AG04449 (cell line): Measurements from ENCODE around the gene RGS12.
A peak's percentile ranks its signal among the peaks of the same experiment; 100 is the strongest.

Source experiments
- CTCF ChIA-PET: fragments of 350-600 bp; formaldehyde crosslinking; extraction: SDS; loops from one replicate; lab custom pipeline; 2021; ENCODE audit warnings: antibody characterized with exemption; lab: Yijun Ruan, JAX
- POLR2A ChIA-PET: fragments of 400-600, 350-600 bp; formaldehyde crosslinking; extraction: SDS; loops from one replicate; lab custom pipeline; 2020; ENCODE audit warnings: antibody characterized with exemption, inconsistent platforms; lab: Yijun Ruan, JAX
- DNase-seq: peaks from one replicate; pipeline ENCODE4 v3.0.0-alpha.2; 2010; ENCODE audit warnings: low read depth, low spot score
- H3K4me3 ChIP-seq: 2 replicates; pipeline ENCODE4 v1.5.1; 2011; ENCODE audit warnings: low read depth, mild to moderate bottlenecking, control low read depth, low read length
- TF ChIP-seq, protein P1 (sequence below): IDR thresholded peaks from one replicate; pipeline ENCODE4 v1.5.1; 2011; ENCODE audit warnings: mild to moderate bottlenecking, moderate library complexity, low read length, control low read depth, inconsistent platforms; ENCODE audit not compliant: insufficient read depth; ENCODE audit errors: missing control alignments

The RGS12 gene

DNA sequence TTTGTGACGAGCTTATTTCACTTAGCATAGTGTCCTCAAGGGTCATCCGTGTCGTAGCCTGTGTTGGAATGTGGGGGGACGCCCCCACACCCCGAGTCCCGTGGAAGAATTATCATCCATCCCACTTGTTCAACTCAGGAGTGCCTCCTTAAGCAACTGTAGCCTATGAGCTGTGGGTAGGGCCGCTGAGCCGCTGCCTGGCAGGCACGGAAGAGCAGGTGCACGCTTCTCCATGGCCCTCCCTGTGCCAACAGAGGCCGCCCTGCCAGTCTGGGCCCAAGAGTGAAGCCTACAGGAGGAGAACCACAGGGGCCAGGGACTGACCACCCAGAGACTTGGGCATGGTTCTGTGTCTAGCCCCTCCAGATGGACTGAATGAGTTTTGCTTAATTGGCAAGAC lies 2.3 kb upstream of the RGS12 start:
- ChIA-PET CTCF (interaction anchor here (1.2 kb wide), 1 partner anchor 191 kb away, joined by 3 read pairs; no protein-coding TSS in a partner anchor), POLR2A (no interaction called here)
- DNase-seq = no peak
- H3K4me3 ChIP-seq = no peak overlapping the region
- TF ChIP-seq, protein P1, sequence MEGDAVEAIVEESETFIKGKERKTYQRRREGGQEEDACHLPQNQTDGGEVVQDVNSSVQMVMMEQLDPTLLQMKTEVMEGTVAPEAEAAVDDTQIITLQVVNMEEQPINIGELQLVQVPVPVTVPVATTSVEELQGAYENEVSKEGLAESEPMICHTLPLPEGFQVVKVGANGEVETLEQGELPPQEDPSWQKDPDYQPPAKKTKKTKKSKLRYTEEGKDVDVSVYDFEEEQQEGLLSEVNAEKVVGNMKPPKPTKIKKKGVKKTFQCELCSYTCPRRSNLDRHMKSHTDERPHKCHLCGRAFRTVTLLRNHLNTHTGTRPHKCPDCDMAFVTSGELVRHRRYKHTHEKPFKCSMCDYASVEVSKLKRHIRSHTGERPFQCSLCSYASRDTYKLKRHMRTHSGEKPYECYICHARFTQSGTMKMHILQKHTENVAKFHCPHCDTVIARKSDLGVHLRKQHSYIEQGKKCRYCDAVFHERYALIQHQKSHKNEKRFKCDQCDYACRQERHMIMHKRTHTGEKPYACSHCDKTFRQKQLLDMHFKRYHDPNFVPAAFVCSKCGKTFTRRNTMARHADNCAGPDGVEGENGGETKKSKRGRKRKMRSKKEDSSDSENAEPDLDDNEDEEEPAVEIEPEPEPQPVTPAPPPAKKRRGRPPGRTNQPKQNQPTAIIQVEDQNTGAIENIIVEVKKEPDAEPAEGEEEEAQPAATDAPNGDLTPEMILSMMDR = no peak

DNA sequence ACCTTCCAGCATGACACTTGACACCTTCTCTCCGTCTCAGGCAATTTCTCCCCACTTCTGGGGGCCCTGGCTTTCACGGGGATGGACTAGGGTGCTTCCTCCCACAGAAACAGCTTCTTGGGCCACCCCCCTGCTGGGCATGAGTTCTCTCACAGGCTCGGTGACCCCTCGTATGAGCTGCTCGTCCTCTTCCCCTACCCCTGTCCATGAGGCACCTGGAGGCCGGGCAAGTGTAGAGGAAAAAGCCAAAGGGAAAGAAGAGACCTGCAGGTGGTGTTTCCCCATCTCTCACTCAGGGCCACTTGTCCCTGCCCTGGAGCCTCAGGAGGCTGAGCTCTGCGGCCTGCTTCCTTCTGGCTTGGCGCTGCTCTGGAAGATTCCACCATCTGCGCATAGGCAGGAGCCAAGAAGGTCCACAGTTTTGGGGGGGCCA lies 1.9 kb upstream of the RGS12 start:
- CTCF ChIA-PET = no interaction called here
- TF ChIP-seq, protein P1 = no peak
- DNase-seq = no peak
- no peak overlapping the region for H3K4me3 ChIP-seq
- POLR2A ChIA-PET = no interaction called here

DNA sequence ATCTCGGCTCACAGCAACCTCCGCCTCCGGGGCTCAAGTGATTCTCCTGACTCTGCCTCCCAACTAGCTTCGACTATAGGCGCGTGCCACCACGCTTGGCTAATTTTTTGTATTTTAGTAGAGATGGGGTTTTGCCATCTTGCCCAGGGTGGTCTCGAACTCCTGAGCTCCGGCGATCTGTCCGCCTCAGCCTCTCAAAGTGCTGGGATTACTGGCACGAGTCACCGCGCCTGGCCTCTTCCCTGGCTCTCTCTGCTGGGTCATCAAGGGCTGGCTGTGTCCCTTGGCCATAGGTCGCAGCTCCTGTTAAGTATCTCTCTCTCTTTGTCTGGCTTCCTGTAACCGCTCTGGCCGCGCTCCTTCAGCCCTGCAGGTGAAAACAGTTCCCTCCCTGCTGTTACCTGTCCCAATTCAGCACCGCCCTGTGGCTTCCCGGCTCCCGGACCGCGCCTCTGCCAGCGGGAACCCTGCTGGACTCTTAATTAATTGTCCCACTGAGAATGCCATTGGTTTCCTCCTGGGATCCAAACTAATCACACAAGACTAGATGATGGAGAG lies 1.3 kb upstream of the RGS12 start:
- ChIA-PET POLR2A (no interaction called here), CTCF (interaction anchor here (1.0 kb wide), 1 partner anchor 189 kb away, joined by 3 read pairs; no protein-coding TSS in a partner anchor)
- H3K4me3 ChIP-seq = peak overlapping the region; percentile 89
- no peak for DNase-seq
- TF ChIP-seq, protein P1 = no peak

DNA sequence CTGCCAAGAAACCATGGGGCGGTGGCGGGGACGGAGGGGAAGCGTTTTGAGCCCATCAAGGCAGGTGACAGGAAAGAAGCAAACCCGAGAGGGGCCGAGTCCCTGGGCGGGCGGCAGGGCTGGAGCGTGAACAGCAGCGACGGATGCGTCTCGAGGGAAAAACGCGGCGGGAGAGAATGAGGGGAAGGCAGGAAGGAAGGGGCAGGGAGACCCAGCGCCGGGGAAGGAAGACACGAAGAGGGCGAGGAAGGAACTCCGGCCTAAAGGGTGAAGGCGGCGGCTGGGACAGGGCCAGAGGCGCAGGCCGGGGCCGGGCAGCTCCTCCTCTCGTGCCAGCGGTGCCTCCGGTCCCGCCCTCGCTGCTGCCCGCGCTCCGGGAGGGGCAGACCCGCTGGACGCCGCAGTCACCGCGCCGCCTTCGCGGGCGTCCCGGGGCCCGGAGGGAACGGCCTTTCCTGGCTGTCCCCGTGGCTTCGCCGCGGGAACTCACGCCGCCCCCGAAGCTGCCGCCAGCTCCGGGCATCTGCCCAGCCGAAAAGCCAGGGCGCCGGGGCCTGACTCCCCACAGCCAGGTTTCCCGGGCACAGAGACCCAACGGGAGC lies 751 bp upstream of the RGS12 start:
- TF ChIP-seq, protein P1 = no peak
- ChIA-PET CTCF (interaction anchor here (1.0 kb wide), 1 partner anchor 189 kb away, joined by 3 read pairs; no protein-coding TSS in a partner anchor), POLR2A (interaction anchor here (0.6 to 1.0 kb wide), 2 partner anchors 20 to 183 kb away, joined by 3 to 5 read pairs; no protein-coding TSS in a partner anchor)
- DNase-seq = no peak
- peak overlapping the region; percentile 89 for H3K4me3 ChIP-seq

DNA sequence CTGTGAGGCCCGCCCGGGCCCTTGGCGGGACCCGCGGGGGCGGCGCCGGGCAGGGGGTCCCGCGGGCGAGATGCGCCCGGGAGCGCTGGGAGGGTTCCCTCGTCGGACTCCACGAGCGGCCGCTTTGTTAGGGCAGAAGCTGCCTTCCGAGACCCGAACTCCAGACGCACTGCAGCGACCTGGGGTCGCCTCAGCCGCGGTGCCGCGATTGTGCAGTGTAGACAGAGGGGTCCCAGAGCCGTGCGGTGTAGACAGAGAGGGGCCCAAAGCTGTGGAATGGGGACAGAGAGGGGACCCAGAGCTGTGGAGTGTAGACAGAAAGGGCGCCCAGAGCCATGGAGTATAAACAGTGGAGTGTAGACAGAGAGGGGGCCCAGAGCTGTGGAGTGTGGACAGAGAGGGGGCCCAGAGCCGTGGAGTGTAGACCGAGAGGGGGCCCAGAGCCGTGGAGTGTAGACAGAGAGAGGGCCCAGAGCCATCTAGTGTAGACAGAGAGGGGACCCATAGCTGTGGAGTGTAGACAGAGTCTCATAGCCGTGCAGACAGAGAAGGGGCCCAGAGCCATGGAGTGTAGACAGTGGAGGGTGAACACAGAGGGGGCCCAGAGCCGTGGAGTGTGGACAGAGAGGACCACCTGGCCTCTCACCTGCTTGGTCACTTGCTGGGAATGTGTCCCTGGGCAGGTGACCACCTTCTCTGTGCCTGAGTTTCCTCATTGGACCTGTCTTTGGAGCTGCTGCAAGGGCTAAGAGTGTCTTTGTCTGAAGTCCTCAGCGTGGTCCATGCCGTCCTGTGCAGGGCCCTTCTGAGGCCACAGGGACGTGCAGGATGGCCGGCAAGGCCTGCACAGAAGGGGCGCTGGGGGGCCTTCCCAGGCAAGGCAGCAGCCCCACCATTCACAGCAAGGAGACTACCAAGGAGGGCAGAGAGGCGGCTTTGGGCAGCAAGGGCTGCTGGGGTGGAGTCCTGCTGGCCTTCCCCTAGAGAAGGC lies 875 bp downstream of the RGS12 start:
- POLR2A ChIA-PET = interaction anchor here (0.7 kb wide), 2 partner anchors 186 to 802 kb away, joined by 3 to 4 read pairs; no protein-coding TSS in a partner anchor
- H3K4me3 ChIP-seq = peak overlapping the region; percentile 72
- TF ChIP-seq, protein P1 = no peak
- DNase-seq = no peak
- CTCF ChIA-PET = interaction anchor here (0.6 to 1.4 kb wide), 3 partner anchors 9 to 187 kb away, joined by 3 to 4 read pairs (median 3); no protein-coding TSS in a partner anchor
